HepG2 (cell line): Measurements from ENCODE around the gene ANKLE1. TPM values are rescaled to one million over a fixed set of nuclear protein-coding genes. Genes with fewer than 3 reads are reported as not detected.

ENCODE experiments used
- ATAC-seq: fragments of 200-7000 bp; cut with Tn5 transposase; 3 replicates; pipeline ENCODE4 v1.9.1; 2020; ENCODE audit warnings: mild to moderate bottlenecking, moderate library complexity
- BruUV-seq: library from RNA; stranded (reverse); fragments of 400-500 nt; replicated peaks from 2 replicates; lab custom pipeline; 2021; lab: Mats Ljungman, UMichigan
- CTCF ChIA-PET: fragments of 300-600 bp; formaldehyde crosslinking; extraction: SDS; loops from one replicate; lab custom pipeline; 2021; ENCODE audit warnings: low total read pairs, inconsistent platforms, low intra/inter-chr PET ratio; lab: Yijun Ruan, JAX
- POLR2A ChIA-PET: fragments of 350-600 bp; sonication (Branson Sonifier 250); formaldehyde crosslinking; loops from one replicate; lab custom pipeline; 2020; ENCODE audit warnings: antibody characterized with exemption, inconsistent platforms; lab: Yijun Ruan, JAX
- DNase-seq: peaks from one replicate; pipeline ENCODE4 v3.0.0-alpha.2; 2015; ENCODE audit warnings: low spot score
- FAIRE-seq: peaks from 3 replicates; lab custom pipeline; 2011; peaks lifted over from hg19 to GRCh38; lab: Jason Lieb, UNC
- H2AFZ ChIP-seq: one replicate; pipeline ENCODE4 v1.6.1; 2011; ENCODE audit warnings: low read length, inconsistent platforms
- H3K27ac ChIP-seq: fragments of 300-600 bp; 3 replicates; pipeline ENCODE4 v1.8.0; 2011; ENCODE audit warnings: mixed run types, mild to moderate bottlenecking, mixed read lengths, low read length, inconsistent platforms; ENCODE audit not compliant: insufficient read depth; ENCODE audit errors: extremely low read length
- H3K27me3 ChIP-seq, 2 experiments: fragments of 200-600 bp in 1 of 2; 2 replicates in 1 of 2; 3 replicates in 1 of 2; pipeline versions ENCODE4 v1.6.0 to v1.8.0; 2011; ENCODE audit warnings: low read length in 2 of 2, mild to moderate bottlenecking in 2 of 2, moderate library complexity in 2 of 2, inconsistent platforms in 1 of 2; ENCODE audit not compliant: insufficient read depth in 2 of 2, control insufficient read depth in 1 of 2
- H3K36me3 ChIP-seq, 2 experiments: fragments of 200-600 bp in 1 of 2; replicated peaks in 1 of 2; 2 replicates in 1 of 2; 3 replicates in 1 of 2; pipeline versions ENCODE4 v1.5.1 to v1.8.0; 2011; ENCODE audit warnings: low read length in 2 of 2, inconsistent platforms in 1 of 2; ENCODE audit not compliant: insufficient read depth in 2 of 2, control insufficient read depth in 1 of 2
- H3K4me1 ChIP-seq: 2 replicates; pipeline ENCODE4 v1.5.1; 2012; ENCODE audit warnings: low read length, inconsistent platforms; ENCODE audit not compliant: insufficient read depth
- H3K4me2 ChIP-seq: 2 replicates; pipeline ENCODE4 v1.6.0; 2011; ENCODE audit warnings: low read depth, low read length, inconsistent platforms
- H3K4me3 ChIP-seq, 3 experiments: fragments of 200-600 bp in 1 of 3; sonication (generic), shearing (Covaris generic) in 1 of 3; replicated peaks in 1 of 3; 2 replicates each; pipeline ENCODE4 v1.5.1; 2011 to 2016; ENCODE audit warnings: low read length in 3 of 3, inconsistent platforms in 2 of 3, low read depth in 2 of 3, mild to moderate bottlenecking in 2 of 3, control low read depth in 1 of 3, mixed read lengths in 1 of 3; ENCODE audit not compliant: insufficient read depth in 1 of 3
- H3K79me2 ChIP-seq: one replicate; pipeline ENCODE4 v1.6.1; 2011; ENCODE audit warnings: low read length, inconsistent platforms; ENCODE audit not compliant: insufficient read depth
- H3K9ac ChIP-seq: 2 replicates; pipeline ENCODE4 v1.6.0; 2011; ENCODE audit warnings: mild to moderate bottlenecking, low read depth, low read length, inconsistent platforms; ENCODE audit not compliant: insufficient read depth
- H3K9me3 ChIP-seq: 2 replicates; pipeline ENCODE4 v1.5.1; 2012; ENCODE audit warnings: mild to moderate bottlenecking, low read length
- H4K20me1 ChIP-seq: 2 replicates; pipeline ENCODE4 v1.6.0; 2011; ENCODE audit warnings: inconsistent platforms, mild to moderate bottlenecking, low read length, moderate library complexity; ENCODE audit not compliant: insufficient read depth
- HDAC2 ChIP-seq: sonication (generic); formaldehyde crosslinking; IDR thresholded peaks from 2 replicates; pipeline ENCODE4 v1.4.0; 2020; ENCODE audit warnings: missing genetic modification reagents
- LCORL ChIP-seq, 2 experiments: fragments of 450-650 bp in 1 of 2; sonication (generic) in 1 of 2; formaldehyde crosslinking in 1 of 2; IDR thresholded peaks; 2 replicates each; pipeline versions ENCODE4 v1.5.0 to v1.6.1; 2017 to 2020; ENCODE audit warnings: antibody characterized with exemption in 1 of 2, missing genetic modification reagents in 1 of 2
- MED1 ChIP-seq: sonication (generic); formaldehyde crosslinking; IDR thresholded peaks from 2 replicates; pipeline ENCODE4 v1.4.0; 2020; ENCODE audit warnings: missing genetic modification reagents
- MYC ChIP-seq: sonication (generic); formaldehyde crosslinking; IDR thresholded peaks from 2 replicates; pipeline ENCODE4 v1.9.0; 2021; ENCODE audit warnings: missing genetic modification reagents, borderline replicate concordance
- NFYC ChIP-seq: IDR thresholded peaks from 2 replicates; pipeline ENCODE4 v1.6.1; 2016; ENCODE audit warnings: missing genetic modification reagents, missing compliant biosample characterization
- NR2F2 ChIP-seq: IDR thresholded peaks from 2 replicates; pipeline ENCODE4 v1.6.1; 2012; ENCODE audit warnings: low read depth, inconsistent platforms, borderline replicate concordance
- RBM22 ChIP-seq: fragments of 200-400 bp; formaldehyde crosslinking; optimal IDR thresholded peaks from 2 replicates; pipeline ENCODE3; 2017; ENCODE audit warnings: mild to moderate bottlenecking, low read length, moderate library complexity
- RELA ChIP-seq: sonication (generic); formaldehyde crosslinking; IDR thresholded peaks from 2 replicates; pipeline ENCODE4 v1.4.0; 2020; ENCODE audit warnings: missing genetic modification reagents
- SIX1 ChIP-seq: sonication (generic); formaldehyde crosslinking; IDR thresholded peaks from 2 replicates; pipeline ENCODE4 v1.4.0; 2020; ENCODE audit warnings: missing genetic modification reagents, borderline replicate concordance
- SKI ChIP-seq: fragments of 450-650 bp; IDR thresholded peaks from one replicate; pipeline ENCODE4 v1.6.1; 2018; ENCODE audit warnings: mild to moderate bottlenecking; ENCODE audit not compliant: partially characterized antibody
- STAG1 ChIP-seq: sonication (generic); formaldehyde crosslinking; IDR thresholded peaks from 2 replicates; pipeline ENCODE4 v1.4.0; 2020; ENCODE audit warnings: missing genetic modification reagents
- TBL1XR1 ChIP-seq: fragments of 150-350 bp; IDR thresholded peaks from 2 replicates; pipeline ENCODE4 v1.6.1; 2014; ENCODE audit warnings: borderline replicate concordance, low read length; ENCODE audit not compliant: partially characterized antibody
- TBX2 ChIP-seq: sonication (generic); formaldehyde crosslinking; IDR thresholded peaks from 2 replicates; pipeline ENCODE4 v1.5.0; 2020; ENCODE audit warnings: missing genetic modification reagents, mild to moderate bottlenecking, borderline replicate concordance
- ZBTB1 ChIP-seq: sonication (generic); formaldehyde crosslinking; IDR thresholded peaks from 2 replicates; pipeline ENCODE4 v1.4.0; 2020; ENCODE audit warnings: missing genetic modification reagents, borderline replicate concordance
- ZFP1 ChIP-seq: IDR thresholded peaks from 2 replicates; pipeline ENCODE4 v1.6.1; 2016
- ZFY ChIP-seq: sonication (generic); formaldehyde crosslinking; IDR thresholded peaks from 2 replicates; pipeline ENCODE4 v1.4.0; 2020; ENCODE audit warnings: missing genetic modification reagents
- ZIK1 ChIP-seq: sonication (generic); formaldehyde crosslinking; IDR thresholded peaks from 2 replicates; pipeline ENCODE4 v1.5.0; 2020; ENCODE audit warnings: mild to moderate bottlenecking, low read depth, missing genetic modification reagents, borderline replicate concordance
- ZNF260 ChIP-seq: sonication (generic); formaldehyde crosslinking; IDR thresholded peaks from 2 replicates; pipeline ENCODE4 v1.4.0; 2020; ENCODE audit warnings: missing genetic modification reagents, low read depth, mild to moderate bottlenecking, borderline replicate concordance
- ZNF501 ChIP-seq: sonication (generic); formaldehyde crosslinking; IDR thresholded peaks from 2 replicates; pipeline ENCODE4 v1.5.1; 2020; ENCODE audit warnings: mild to moderate bottlenecking, moderate library complexity, missing genetic modification reagents
- ZNF558 ChIP-seq: sonication (generic); formaldehyde crosslinking; IDR thresholded peaks from 2 replicates; pipeline ENCODE4 v1.9.0; 2022; ENCODE audit warnings: mild to moderate bottlenecking, missing genetic modification reagents, borderline replicate concordance
- WGBS: methylation state at CpG from one replicate; pipeline ENCODE4 v1.1.6; 2017; ENCODE audit warnings: low lambda C conversion rate; 5-methylcytosine and 5-hydroxymethylcytosine counted together
- in situ Hi-C: cut with HindIII; loops from 2 replicates; pipeline ENCODE4 v1.10.0; 2017; ENCODE audit warnings: low pct_unique_long_range_greater_than_20kb; ENCODE audit not compliant: extremely low pct_ligation_motif_present
- intact Hi-C: fragments of 100-400 bp; cut with micrococcal nuclease; formaldehyde crosslinking; loops from one replicate; pipeline ENCODE4 v1.10.0; 2022; ENCODE audit not compliant: unreplicated experiment
- polyA plus RNA-seq, 8 experiments: library from polyadenylated mRNA; depleted of rRNA in 3 of 8; stranded (reverse) in 7 of 8; unstranded in 1 of 8; fragments of >200 nt; fragmentation: Illumina TruSeq in 4 of 8; extraction: Trizol in 4 of 8; gene quantifications; 2 replicates each; pipeline versions ENCODE4 v1.2.1 to v1.2.3, GENCODE V29; 2011 to 2016; ENCODE audit warnings: low read depth in 4 of 8, missing spikeins in 1 of 8, mixed read lengths in 1 of 8; ENCODE audit not compliant: insufficient read depth in 1 of 8
- total RNA-seq, 5 experiments: library from RNA; depleted of rRNA; stranded (reverse); fragments of >200 nt; fragmentation: Illumina TruSeq; extraction: Trizol; gene quantifications; 2 replicates each; pipeline ENCODE4 v1.2.3, GENCODE V29; 2016; ENCODE audit warnings: low read depth in 1 of 5
- TF ChIP-seq, protein P1 (sequence below): sonication (generic); formaldehyde crosslinking; IDR thresholded peaks from 2 replicates; pipeline ENCODE4 v1.8.1; 2022; ENCODE audit warnings: low read depth, mild to moderate bottlenecking, missing genetic modification reagents

Gene ANKLE1
- total and polyA plus RNA-seq, 2 of the 13 experiments (the other 11 are each of a cell fraction or from before 2014, with no cell fraction given): 0.69 to 1.5 TPM

- TF ChIP-seq ZBTB1 (no peak), NFYC (CRISPR knock-in tag) (no peak), ZNF260 (CRISPR knock-in tag) (no peak), LCORL (IDR thresholded peaks at IDR 0.05) (no peak), LCORL (CRISPR knock-in tag; IDR thresholded peaks at IDR 0.05) (peak; percentile 17; the same call in 1 of the 2 replicates), ZNF558 (CRISPR knock-in tag) (peak; percentile 59; the same call in 1 of the 2 replicates), ZNF501 (0 out of 2 replicates have a peak, but pooled peaks have one; percentile 2), NR2F2 (no peak)
Measured at GRCh38 chr19:17242431-17243208, 39.1 kb upstream of the ANKLE1 start (continued).

GRCh38 chr19:17243211-17243829, 38.4 kb upstream of the ANKLE1 start:
- in situ Hi-C loops: no loop called here
- peak overlapping the region; percentile 95 for H3K27ac ChIP-seq
- no peaks in the 10 kb centered on the region for H3K27me3 ChIP-seq
- peak overlapping the region; percentile 87 to 92 (median 89) for H3K4me3 ChIP-seq
- peak; percentile 27 for ATAC-seq
- peak; percentile 43 for DNase-seq
- POLR2A ChIA-PET: interaction anchor here (1.0 to 9.0 kb wide), 11 partner anchors 9 to 162 kb away, joined by 3 to 178 read pairs (median 11); partner anchors contain the start of genes BABAM1, BST2, MRPL34 and OCEL1
- peak overlapping the region; percentile 99 for H3K4me2 ChIP-seq
- TSS peak; percentile 43 for BruUV-seq
- peaks cover 2 to 6% of the 10 kb centered on the region in 2 experiments; a peak in 4 of 5 replicates for H3K36me3 ChIP-seq
- H3K79me2 ChIP-seq: peaks cover 51% of the 10 kb centered on the region
- WGBS: no CpG with 5 or more reads among the region's 8 CpGs
- H4K20me1 ChIP-seq: peaks cover 27% of the 10 kb centered on the region; the same call in 1 of the 2 replicates
- no peak overlapping the region for H2AFZ ChIP-seq
- H3K4me1 ChIP-seq: peaks cover 72% of the 10 kb centered on the region
- CTCF ChIA-PET: no interaction called here
- FAIRE-seq: peak; percentile 40
- intact Hi-C loops: no loop called here
- no peaks in the 10 kb centered on the region for H3K9me3 ChIP-seq
- peak overlapping the region; percentile 90 for H3K9ac ChIP-seq
- TF ChIP-seq SIX1 (CRISPR knock-in tag) (no peak), TBL1XR1 (peak; percentile 29), HDAC2 (CRISPR knock-in tag) (0 out of 2 replicates have a peak, but pooled peaks have one; percentile 3), ZFY (CRISPR knock-in tag) (peak; percentile 58), ZFP1 (CRISPR knock-in tag) (no peak), SKI (peak; percentile 13), MED1 (CRISPR knock-in tag) (0 out of 2 replicates have a peak, but pooled peaks have one; percentile 31), STAG1 (CRISPR knock-in tag) (peak; percentile 5; the same call in 1 of the 2 replicates), ZIK1 (peak; percentile 37; the same call in 1 of the 2 replicates), RELA (CRISPR knock-in tag) (no peak), RBM22 (no peak), TBX2 (peak; percentile 33; the same call in 1 of the 2 replicates), MYC (CRISPR knock-in tag) (peak; percentile 73; the same call in 1 of the 2 replicates)
- TF ChIP-seq, protein P1, sequence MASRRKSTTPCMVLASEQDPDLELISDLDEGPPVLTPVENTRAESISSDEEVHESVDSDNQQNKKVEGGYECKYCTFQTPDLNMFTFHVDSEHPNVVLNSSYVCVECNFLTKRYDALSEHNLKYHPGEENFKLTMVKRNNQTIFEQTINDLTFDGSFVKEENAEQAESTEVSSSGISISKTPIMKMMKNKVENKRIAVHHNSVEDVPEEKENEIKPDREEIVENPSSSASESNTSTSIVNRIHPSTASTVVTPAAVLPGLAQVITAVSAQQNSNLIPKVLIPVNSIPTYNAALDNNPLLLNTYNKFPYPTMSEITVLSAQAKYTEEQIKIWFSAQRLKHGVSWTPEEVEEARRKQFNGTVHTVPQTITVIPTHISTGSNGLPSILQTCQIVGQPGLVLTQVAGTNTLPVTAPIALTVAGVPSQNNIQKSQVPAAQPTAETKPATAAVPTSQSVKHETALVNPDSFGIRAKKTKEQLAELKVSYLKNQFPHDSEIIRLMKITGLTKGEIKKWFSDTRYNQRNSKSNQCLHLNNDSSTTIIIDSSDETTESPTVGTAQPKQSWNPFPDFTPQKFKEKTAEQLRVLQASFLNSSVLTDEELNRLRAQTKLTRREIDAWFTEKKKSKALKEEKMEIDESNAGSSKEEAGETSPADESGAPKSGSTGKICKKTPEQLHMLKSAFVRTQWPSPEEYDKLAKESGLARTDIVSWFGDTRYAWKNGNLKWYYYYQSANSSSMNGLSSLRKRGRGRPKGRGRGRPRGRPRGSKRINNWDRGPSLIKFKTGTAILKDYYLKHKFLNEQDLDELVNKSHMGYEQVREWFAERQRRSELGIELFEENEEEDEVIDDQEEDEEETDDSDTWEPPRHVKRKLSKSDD (CRISPR knock-in tag): no peak
